HepG2 (cell line): ENCODE data around the gene ENPP1.

Experiments
- CCDC6 ChIP-seq: sonication (generic); formaldehyde crosslinking; IDR thresholded peaks from 2 replicates; pipeline ENCODE4 v1.8.1; 2022; ENCODE audit warnings: mild to moderate bottlenecking, missing genetic modification reagents, moderate library complexity
- EP300 ChIP-seq, 3 experiments: sonication (generic) in 1 of 3; formaldehyde crosslinking in 1 of 3; IDR thresholded peaks; 2 replicates each; pipeline versions ENCODE4 v1.5.1 to v1.6.1; 2011 to 2020; ENCODE audit warnings: low read depth in 2 of 3, low read length in 2 of 3, borderline replicate concordance in 1 of 3, improper control_type of control experiment in 1 of 3, mild to moderate bottlenecking in 1 of 3, missing genetic modification reagents in 1 of 3, moderate library complexity in 1 of 3
- SUZ12 ChIP-seq: fragments of 150-350 bp; IDR thresholded peaks from 2 replicates; pipeline ENCODE4 v1.6.1; 2014; ENCODE audit warnings: low read depth, low read length
- ZFP36 ChIP-seq: fragments of 150-350 bp; IDR thresholded peaks from 2 replicates; pipeline ENCODE4 v1.6.1; 2018; ENCODE audit warnings: borderline replicate concordance, low read length, low read depth; ENCODE audit not compliant: partially characterized antibody
- TF ChIP-seq, protein P1 (sequence below): IDR thresholded peaks from 2 replicates; pipeline ENCODE4 v1.6.1; 2016

DNA sequence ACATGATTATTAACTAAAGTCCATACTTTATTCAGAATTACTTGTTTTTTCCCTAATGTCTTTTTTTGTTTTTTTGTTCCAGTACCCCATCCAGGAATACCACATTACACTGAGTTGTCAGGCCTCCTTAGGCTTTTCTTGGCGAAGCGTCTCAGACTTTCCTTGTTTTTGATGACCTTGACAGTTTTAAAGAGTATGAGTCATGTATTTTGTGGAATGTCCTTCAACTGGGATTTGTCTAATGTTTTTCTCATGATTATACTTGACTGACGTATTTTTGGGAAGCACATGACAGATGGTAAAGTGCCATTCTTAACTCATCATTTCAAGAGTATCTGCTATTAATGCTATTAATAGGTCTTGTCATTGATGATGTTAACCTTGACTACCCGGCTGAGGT is 23.6 kb downstream of the ENPP1 start:
- TF ChIP-seq CCDC6 (CRISPR knock-in tag): no peak
- no peak for TF ChIP-seq EP300 (IDR thresholded peaks at IDR 0.05; ENCODE audit: low read depth in 2 of 2, low read length in 2 of 2)
- TF ChIP-seq EP300 (CRISPR knock-in tag; IDR thresholded peaks at IDR 0.05; ENCODE audit: borderline replicate concordance): no peak
- TF ChIP-seq, protein P1, sequence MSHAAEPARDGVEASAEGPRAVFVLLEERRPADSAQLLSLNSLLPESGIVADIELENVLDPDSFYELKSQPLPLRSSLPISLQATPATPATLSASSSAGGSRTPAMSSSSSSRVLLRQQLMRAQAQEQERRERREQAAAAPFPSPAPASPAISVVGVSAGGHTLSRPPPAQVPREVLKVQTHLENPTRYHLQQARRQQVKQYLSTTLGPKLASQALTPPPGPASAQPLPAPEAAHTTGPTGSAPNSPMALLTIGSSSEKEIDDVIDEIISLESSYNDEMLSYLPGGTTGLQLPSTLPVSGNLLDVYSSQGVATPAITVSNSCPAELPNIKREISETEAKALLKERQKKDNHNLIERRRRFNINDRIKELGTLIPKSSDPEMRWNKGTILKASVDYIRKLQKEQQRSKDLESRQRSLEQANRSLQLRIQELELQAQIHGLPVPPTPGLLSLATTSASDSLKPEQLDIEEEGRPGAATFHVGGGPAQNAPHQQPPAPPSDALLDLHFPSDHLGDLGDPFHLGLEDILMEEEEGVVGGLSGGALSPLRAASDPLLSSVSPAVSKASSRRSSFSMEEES (CRISPR knock-in tag): no peak
- TF ChIP-seq ZFP36: no peak
- no peak for TF ChIP-seq SUZ12
